NCI-H1105 treated with DMSO at 0.1 percent for 48 hours (cell line): ENCODE results near the gene RASGEF1B.
"Not testable (repeated sequence)": the region's sequence is repeated elsewhere in the genome, so short reads cannot be mapped to it uniquely, and the experiment has no call there.

ENCODE experiments used
- DNase-seq: peaks from one replicate; lab custom pipeline; 2025; lab: John Stamatoyannopoulos, UW

Gene RASGEF1B

GRCh38 chr4:81431971-81432370, 39.7 kb downstream of the RASGEF1B start:
- no peak for DNase-seq

DNA sequence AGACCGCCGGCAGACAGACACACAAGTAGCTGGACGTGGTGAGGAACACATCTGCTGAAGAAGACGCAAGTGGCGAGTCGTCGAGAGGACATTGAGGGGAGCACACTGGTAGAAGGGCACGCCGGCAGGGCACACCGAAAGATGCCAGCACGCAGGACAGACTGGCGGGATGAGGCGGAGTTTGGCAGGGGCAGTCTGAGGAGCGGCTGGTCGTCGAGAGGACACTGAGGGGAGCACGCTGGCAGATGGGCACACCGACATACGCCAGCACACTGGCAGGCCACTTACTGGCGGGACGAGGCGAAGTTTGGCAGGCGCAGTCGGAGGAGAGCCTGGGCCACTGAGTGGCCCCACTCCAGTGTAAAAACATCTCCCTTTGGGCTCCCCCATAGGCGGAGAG, 42.1 kb downstream of the RASGEF1B start:
- DNase-seq: no peak

DNA sequence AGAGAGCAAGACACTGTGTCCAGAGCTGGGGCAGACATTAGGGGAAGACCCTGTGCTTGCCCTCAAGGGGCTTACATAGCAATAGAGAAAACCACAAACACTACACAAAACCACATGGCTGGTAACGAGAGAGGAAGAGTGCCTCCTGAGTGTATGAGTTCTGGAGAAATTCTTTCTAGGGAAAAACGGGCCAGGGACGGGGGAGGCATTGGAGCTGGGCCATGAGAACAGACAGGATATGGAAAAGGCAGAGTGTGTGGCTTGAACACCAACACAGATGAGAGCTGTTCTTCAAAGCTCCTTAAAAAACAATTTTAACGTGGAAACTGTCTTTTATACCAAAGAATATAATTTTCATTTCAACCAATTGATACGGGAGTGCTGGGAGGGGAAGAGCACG, 42.7 kb downstream of the RASGEF1B start:
- DNase-seq: no peak

- DNase-seq: no peak
Observed at GRCh38 chr4:81428002-81428401, 43.7 kb downstream of the RASGEF1B start.

DNA sequence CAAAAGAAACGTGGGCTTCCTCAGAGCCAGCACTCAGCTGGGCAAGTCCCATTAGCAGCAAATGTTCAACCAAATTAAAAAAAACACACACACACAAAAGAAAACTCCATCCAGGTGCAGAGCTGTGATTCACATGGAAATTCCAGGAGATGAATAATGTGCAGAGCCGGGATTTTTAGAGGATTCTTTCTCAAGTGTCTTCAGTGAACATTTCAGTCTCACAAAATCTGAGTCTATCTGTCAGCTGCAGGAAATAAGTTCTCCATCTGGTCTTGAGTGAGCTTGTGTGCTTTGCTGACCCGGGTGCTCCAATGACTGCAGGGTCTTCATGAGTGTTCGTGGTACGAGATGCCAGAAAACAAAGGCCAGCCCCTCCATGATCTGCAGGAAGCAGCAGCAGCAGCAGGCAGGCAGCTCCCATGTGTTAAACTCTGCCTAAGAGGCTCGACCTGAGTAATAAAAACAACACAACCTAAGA, 44.3 kb downstream of the RASGEF1B start:
- no peak for DNase-seq

- no peak for DNase-seq
Observed at GRCh38 chr4:81426770-81427289, 44.9 kb downstream of the RASGEF1B start.

DNA sequence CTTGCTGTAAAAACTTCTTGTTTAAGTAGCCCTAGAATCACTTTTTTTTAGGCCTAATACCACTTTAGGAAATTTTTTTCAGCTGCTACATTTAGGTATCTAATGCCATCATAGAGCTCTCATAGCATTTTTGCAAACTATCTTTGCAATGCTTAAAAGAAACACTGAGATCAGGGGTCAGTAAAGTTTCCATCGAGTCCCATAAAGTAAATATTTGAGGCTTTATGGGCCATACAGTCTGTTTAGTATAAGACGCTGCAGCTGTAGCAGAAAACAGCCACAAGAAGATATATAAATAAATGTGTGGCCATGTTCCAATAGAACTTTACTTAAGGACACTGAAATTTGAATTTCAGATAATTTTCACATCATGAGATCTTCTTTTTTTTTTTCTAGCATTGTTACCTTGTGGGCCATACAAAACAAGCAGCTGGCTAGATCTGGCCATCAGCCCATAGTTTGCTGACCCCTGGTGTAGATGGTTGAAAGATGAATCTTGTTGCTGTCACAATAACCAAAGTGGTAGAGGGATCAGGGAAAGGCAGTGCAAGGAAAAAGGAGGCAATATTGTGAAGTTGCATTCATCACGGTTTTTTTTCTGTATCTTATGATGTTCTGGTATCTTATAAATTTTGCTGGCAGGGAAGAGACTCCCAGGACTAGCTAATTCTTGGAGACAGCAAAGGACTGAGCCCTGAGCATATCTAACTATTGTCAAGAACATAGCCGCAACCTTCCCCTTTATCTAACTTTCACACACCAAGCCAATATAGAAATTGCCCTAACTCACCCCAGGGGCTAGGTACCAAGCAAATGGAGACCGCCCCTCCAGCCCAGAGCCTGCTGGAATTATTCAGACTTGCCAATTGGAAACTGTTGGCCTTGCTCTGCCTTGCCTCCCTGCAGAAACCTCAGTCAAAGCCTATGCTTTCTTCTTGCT, 46.6 kb downstream of the RASGEF1B start:
- DNase-seq: no peak

GRCh38 chr4:81424336-81424735, 47.4 kb downstream of the RASGEF1B start:
- DNase-seq: peak; percentile 8

DNA sequence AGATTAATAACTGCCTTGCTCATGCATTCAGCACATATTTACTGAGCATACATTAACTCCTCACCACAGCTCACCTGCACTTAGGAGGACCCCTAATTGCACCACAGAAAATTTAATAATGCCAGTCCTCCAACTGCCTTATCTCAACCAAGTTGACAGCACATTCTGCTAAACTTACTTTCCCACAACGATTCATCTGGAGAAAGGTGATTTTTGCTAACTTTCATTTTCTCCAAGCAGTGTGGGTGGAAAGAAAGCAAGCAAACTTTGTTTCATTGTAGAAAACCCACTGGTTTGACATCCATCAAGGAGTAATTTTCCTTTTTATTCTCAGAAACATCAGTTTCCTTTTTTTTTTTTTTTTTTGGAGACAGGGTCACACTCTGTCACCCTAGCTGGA, 49.1 kb downstream of the RASGEF1B start:
- DNase-seq: no peak

DNA sequence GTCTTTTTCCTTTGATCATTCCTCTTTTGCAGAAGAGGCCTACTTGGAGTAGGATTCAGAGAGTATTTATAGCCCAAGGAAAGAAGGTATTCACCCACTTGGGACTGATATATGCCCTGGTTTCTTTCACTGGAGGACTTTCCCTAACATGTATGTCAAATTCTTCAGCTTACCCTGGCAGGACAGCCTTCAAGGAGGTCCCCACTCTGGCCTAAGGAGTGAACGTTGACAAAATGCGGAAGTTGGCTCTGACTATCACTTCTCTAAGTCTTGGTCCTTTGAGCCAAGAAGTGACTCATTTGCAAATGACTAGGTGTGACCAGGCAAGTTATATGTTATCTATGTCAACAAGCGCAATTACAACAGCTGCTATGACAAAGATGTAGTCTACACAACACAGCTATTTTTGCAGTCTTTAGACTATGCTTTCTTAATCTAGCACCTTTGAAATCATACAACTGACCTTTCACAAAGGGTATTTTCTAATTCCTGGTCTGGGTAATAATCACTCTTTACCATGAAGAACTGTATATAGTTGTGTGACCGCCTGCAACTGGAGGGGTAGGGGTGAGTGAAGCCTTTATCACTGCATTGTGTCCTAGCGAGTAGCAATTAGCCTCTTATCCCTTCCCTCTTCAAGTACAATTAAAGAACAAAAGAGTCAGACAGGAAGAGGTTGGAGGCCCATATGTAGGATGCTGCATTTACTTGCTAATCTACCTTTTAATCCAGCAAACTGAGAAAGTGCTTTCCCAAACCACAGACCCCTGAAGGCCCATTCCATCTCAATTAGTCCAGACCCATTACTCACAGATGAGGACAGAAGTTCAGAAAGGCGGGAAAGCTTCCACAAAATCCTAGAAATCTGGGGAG, 50.1 kb downstream of the RASGEF1B start:
- DNase-seq: peak; percentile 69

- DNase-seq: no peak
Observed at GRCh38 chr4:81418572-81418971, 53.1 kb downstream of the RASGEF1B start.

DNA sequence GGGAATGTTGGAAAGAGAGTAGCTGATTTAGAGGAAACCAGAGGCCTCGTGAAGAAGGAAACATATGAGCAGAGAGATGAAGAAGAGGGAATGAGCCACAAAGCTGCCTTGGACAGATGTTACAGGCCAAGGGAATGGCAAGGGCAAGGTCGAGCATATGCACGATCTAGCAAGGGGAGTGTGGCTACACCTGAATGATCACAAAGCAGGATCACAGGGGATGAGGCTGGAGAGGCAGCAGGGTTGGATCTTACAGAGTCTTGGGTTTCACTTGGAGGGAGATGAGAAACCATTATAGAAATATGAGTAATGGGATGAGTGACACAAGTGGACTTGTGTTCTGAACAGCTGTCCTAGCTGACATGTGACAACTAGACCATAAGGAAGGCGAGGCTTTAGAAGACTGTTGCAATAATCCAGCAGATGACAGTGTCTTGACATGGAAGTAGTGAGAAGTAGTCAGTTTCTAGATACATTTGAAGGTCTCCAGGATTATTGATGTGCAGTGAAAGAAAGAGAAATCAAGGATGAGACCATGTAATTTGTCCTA, 58.7 kb downstream of the RASGEF1B start:
- no peak for DNase-seq

DNA sequence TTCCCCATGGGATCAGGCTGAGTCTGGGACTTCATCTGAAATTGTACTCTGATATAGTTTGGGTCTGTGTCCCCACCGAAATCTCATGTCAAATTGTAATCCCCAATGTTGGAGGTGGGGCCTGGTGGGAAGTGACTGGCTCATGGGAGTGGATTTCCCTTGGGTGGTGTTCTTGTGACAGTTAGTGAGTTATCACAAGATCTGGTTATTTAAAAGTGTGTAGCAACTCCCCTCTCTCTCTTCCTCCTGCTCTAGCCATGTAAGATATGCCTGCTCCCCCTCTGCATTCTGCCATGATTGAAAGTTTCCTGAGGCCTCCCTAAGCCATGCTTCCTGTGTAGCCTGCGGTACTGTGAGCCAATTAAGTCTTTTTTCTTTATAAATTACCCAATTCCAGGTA, 61.0 kb downstream of the RASGEF1B start:
- DNase-seq: no peak

GRCh38 chr4:81409836-81410235, 61.9 kb downstream of the RASGEF1B start:
- DNase-seq: no peak

- no peak for DNase-seq
Observed at GRCh38 chr4:81408341-81408740, 63.4 kb downstream of the RASGEF1B start.

GRCh38 chr4:81407726-81408125, 64.0 kb downstream of the RASGEF1B start:
- DNase-seq: no peak

- not testable (repeated sequence) for DNase-seq
Observed at GRCh38 chr4:81406481-81406880, 65.2 kb downstream of the RASGEF1B start.

- peak; percentile 65 for DNase-seq
Observed at GRCh38 chr4:81405900-81406401, 65.8 kb downstream of the RASGEF1B start.

- no peak for DNase-seq
Observed at GRCh38 chr4:81404741-81405140, 67.0 kb downstream of the RASGEF1B start.

DNA sequence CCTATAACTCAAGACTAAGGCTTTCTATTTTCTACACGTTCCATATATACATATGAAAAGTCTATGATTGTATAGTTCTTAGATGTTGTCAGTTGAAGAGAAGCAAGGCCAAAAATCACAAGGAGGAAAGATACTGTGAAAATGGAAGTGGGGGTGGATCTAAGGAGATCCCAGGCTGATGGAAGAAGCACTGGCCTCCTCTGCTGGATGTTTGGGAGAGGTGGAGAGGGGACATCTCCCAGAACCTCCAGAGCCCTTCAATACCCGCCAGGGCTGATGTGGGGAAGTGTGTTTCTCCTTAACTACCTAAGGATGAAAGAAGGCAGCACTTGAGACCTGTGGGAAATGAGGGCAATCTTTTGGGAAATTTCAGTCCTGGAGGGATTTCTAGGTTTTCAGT, 67.4 kb downstream of the RASGEF1B start:
- no peak for DNase-seq

DNA sequence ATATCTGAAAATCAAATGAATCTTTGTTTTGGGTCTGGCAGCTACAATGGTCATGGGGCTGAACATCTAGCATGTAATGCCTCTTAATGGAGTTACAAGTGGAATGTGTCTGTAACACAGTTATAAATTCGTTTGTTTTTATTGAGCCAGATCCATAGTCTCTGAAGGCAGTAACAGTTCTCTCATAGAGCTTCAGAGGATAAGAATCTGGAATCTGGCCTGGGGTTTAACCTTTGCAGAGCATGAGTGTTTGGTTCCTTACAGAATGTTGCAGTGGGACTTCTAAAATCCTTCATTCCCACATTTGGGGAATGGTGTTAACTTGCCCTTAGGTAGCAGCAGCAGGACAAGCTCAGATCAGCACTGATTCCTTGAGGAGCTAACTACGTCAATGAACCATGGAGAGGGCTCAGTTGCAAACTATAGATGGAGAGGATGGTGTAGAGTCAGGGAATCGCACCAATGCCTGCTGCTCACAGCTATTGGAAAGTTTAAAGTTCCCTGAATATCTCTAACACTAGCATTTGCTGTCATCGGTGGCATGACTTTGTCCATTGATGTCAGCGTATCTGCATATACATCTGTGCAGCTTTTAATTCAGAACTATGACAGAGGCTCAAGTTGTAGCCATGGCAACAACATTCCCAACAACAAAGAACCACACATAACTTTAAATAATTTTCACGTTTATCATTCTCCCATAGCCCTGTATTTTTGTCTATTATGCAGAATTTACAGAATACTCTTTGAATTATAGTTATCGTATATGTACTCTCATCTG, 72.2 kb downstream of the RASGEF1B start:
- no peak for DNase-seq
